GM12878 (cell line): ENCODE results near the gene TAMALIN. TPM values are rescaled to one million over a fixed set of nuclear protein-coding genes. Genes with fewer than 3 reads are reported as not detected.
A peak's percentile ranks its signal among the peaks of the same experiment; 100 is the strongest.

Experiments used
- ATF3 ChIP-seq: IDR thresholded peaks from 2 replicates; pipeline ENCODE4 v1.6.1; 2011; ENCODE audit warnings: low read depth, mild to moderate bottlenecking, low read length, moderate library complexity, borderline replicate concordance; ENCODE audit errors: extremely low read depth
- BHLHE40 ChIP-seq, 2 experiments: fragments of 450-650 bp in 1 of 2; IDR thresholded peaks; 2 replicates each; pipeline ENCODE4 v1.6.1; 2011 to 2017; ENCODE audit warnings: low read depth in 2 of 2, borderline replicate concordance in 1 of 2, improper control_type of control experiment in 1 of 2, low read length in 1 of 2, mild to moderate bottlenecking in 1 of 2
- BMI1 ChIP-seq: fragments of 450-650 bp; IDR thresholded peaks from 2 replicates; pipeline ENCODE4 v1.6.1; 2016; ENCODE audit warnings: mild to moderate bottlenecking, moderate library complexity, borderline replicate concordance
- CEBPZ ChIP-seq: fragments of 150-350 bp; IDR thresholded peaks from 2 replicates; pipeline ENCODE4 v1.6.1; 2016; ENCODE audit warnings: low read depth, low read length
- CHD4 ChIP-seq: fragments of 200-600 bp; sonication (generic); IDR thresholded peaks from 2 replicates; pipeline ENCODE4 v1.6.1; 2016; ENCODE audit warnings: mild to moderate bottlenecking
- EGR1 ChIP-seq, 2 experiments: IDR thresholded peaks; 1 replicate in 1 of 2; 2 replicates in 1 of 2; pipeline ENCODE4 v1.6.1; 2011 to 2012; ENCODE audit warnings: low read depth in 2 of 2, low read length in 2 of 2, borderline replicate concordance in 1 of 2, mild to moderate bottlenecking in 1 of 2, moderate library complexity in 1 of 2
- ESRRA ChIP-seq: IDR thresholded peaks from 2 replicates; pipeline ENCODE4 v1.6.1; 2012; ENCODE audit warnings: mild to moderate bottlenecking, low read length, improper control_type of control experiment
- HCFC1 ChIP-seq: fragments of 150-350 bp; IDR thresholded peaks from 2 replicates; pipeline ENCODE4 v1.6.1; 2014; ENCODE audit warnings: low read length
- HSF1 ChIP-seq: fragments of 150-350 bp; IDR thresholded peaks from 2 replicates; pipeline ENCODE4 v1.6.1; 2014; ENCODE audit warnings: mild to moderate bottlenecking, low read depth, low read length
- MEF2B ChIP-seq: fragments of 450-650 bp; IDR thresholded peaks from 2 replicates; pipeline ENCODE4 v1.6.1; 2018; ENCODE audit warnings: mild to moderate bottlenecking, moderate library complexity; ENCODE audit not compliant: partially characterized antibody, poor library complexity, severe bottlenecking
- NFIC ChIP-seq: IDR thresholded peaks from 2 replicates; pipeline ENCODE4 v1.6.1; 2012; ENCODE audit warnings: low read depth, mild to moderate bottlenecking, inconsistent platforms, low read length, moderate library complexity
- NFYB ChIP-seq: IDR thresholded peaks from 2 replicates; pipeline ENCODE4 v1.6.1; 2011; ENCODE audit warnings: low read depth, mild to moderate bottlenecking, low read length, improper control_type of control experiment, moderate library complexity; ENCODE audit not compliant: insufficient read depth
- PML ChIP-seq: IDR thresholded peaks from 2 replicates; pipeline ENCODE4 v1.6.1; 2012; ENCODE audit warnings: low read length, inconsistent platforms
- PRDM15 ChIP-seq: fragments of 450-650 bp; formaldehyde crosslinking; IDR thresholded peaks from 2 replicates; pipeline ENCODE4 v1.4.0; 2020; ENCODE audit warnings: mild to moderate bottlenecking, moderate library complexity
- RAD51 ChIP-seq: fragments of 450-650 bp; IDR thresholded peaks from 2 replicates; pipeline ENCODE4 v1.6.1; 2016; ENCODE audit warnings: moderate library complexity, mild to moderate bottlenecking, inconsistent platforms
- RB1 ChIP-seq: fragments of 450-650 bp; formaldehyde crosslinking; IDR thresholded peaks from 2 replicates; pipeline ENCODE4 v1.6.1; 2017; ENCODE audit warnings: mild to moderate bottlenecking, borderline replicate concordance
- RFX5 ChIP-seq: IDR thresholded peaks from 2 replicates; pipeline ENCODE4 v1.6.1; 2011; ENCODE audit warnings: low read depth, low read length, improper control_type of control experiment
- SMAD5 ChIP-seq: IDR thresholded peaks from 2 replicates; pipeline ENCODE4 v1.6.1; 2016; ENCODE audit warnings: antibody characterized with exemption, low read depth
- SP1 ChIP-seq: IDR thresholded peaks from one replicate; pipeline ENCODE4 v1.6.1; 2011; ENCODE audit warnings: low read depth, low read length
- SREBF2 ChIP-seq: IDR thresholded peaks from 2 replicates; pipeline ENCODE4 v1.6.1; 2012; ENCODE audit warnings: mild to moderate bottlenecking, low read length
- STAT3 ChIP-seq: IDR thresholded peaks from 2 replicates; pipeline ENCODE4 v1.6.1; 2011; ENCODE audit warnings: low read depth, low read length, improper control_type of control experiment
- TCF12 ChIP-seq: IDR thresholded peaks from 2 replicates; pipeline ENCODE4 v1.6.1; 2011; ENCODE audit warnings: low read depth, mild to moderate bottlenecking, low read length
- polyA plus RNA-seq, 11 experiments: library from polyadenylated mRNA; depleted of rRNA in 4 of 11; unstranded in 6 of 11; stranded (reverse) in 5 of 11; fragments of >200 nt; fragmentation: Nextera tagmentation in 4 of 11; fragmentation: Illumina TruSeq in 1 of 11; extraction: Ambion mirVana in 4 of 11; extraction: Trizol in 1 of 11; gene quantifications; 1 replicate in 1 of 11; 2 replicates in 10 of 11; pipeline versions ENCODE4 v1.2.1 to v1.2.3, GENCODE V29; 2011 to 2016; ENCODE audit warnings: inconsistent platforms in 2 of 11, missing spikeins in 2 of 11, low read depth in 1 of 11
- total RNA-seq, 4 experiments: library from RNA; depleted of rRNA in 3 of 4; stranded (reverse); fragments of >200 nt in 3 of 4; fragmentation: Illumina TruSeq in 1 of 4; extraction: Trizol in 1 of 4; gene quantifications; 2 replicates each; pipeline versions ENCODE4 v1.2.1 to v1.2.3, GENCODE V29; 2013 to 2021

TAMALIN gene
- total and polyA plus RNA-seq, 10 of the 15 experiments (the other 5 are each of a cell fraction or from before 2014, with no cell fraction given): 0.09 to 0.58 (median 0.19) TPM; not detected in 4

GRCh38 chr12:52032804-52033445, 26.2 kb downstream of the TAMALIN start (continued):
- no peak for TF ChIP-seq ESRRA
- no peak for TF ChIP-seq PRDM15 (CRISPR knock-in tag)
- peak in 1 of 2 experiments; percentile 77; a peak in 2 of 4 replicates for TF ChIP-seq BHLHE40 (IDR thresholded peaks at IDR 0.05; ENCODE audit: borderline replicate concordance in 1 of 2, low read depth in 2 of 2, low read length in 1 of 2)
- TF ChIP-seq SMAD5: no peak
- TF ChIP-seq CEBPZ: no peak
- TF ChIP-seq RFX5: no peak; the same call in 1 of the 2 replicates
- TF ChIP-seq CHD4: no peak
- TF ChIP-seq NFIC: no peak
- TF ChIP-seq BMI1: no peak
- no peak for TF ChIP-seq SREBF2
- peak; percentile 58; the same call in 1 of the 2 replicates for TF ChIP-seq TCF12
- TF ChIP-seq MEF2B: peak; percentile 49
- TF ChIP-seq NFYB: peak; percentile 80; the same call in 1 of the 2 replicates
- TF ChIP-seq STAT3: no peak
- no peak for TF ChIP-seq HCFC1
- TF ChIP-seq PML: no peak
- peak; percentile 89 for TF ChIP-seq HSF1
- peak in 1 of 2 experiments; percentile 83; a peak in 2 of 3 replicates for TF ChIP-seq EGR1 (IDR thresholded peaks at IDR 0.05; ENCODE audit: borderline replicate concordance in 1 of 2, low read depth in 2 of 2, low read length in 2 of 2)
- no peak for TF ChIP-seq ATF3
- peak; percentile 67 for TF ChIP-seq SP1
- no peak for TF ChIP-seq RAD51
- TF ChIP-seq RB1: peak; percentile 33; the same call in 1 of the 2 replicates
